Measurements from ENCODE around the gene TNPO2. TPM values are rescaled to one million over a fixed set of nuclear protein-coding genes. Genes with fewer than 3 reads are reported as not detected.

Gene TNPO2
- total and polyA plus RNA-seq, 2 of the 13 experiments (the other 11 are each of a cell fraction or from before 2014, with no cell fraction given), result 31.7 to 61.0 TPM

GRCh38 chr19:12766051-12766521 is 42.4 kb upstream of the TNPO2 start (continued):
- TF ChIP-seq SMARCE1 (IDR thresholded peaks at IDR 0.05; ENCODE audit: borderline replicate concordance) (no peak), ZNF225 (CRISPR knock-in tag; IDR thresholded peaks at IDR 0.05) (peak; percentile 76; the same call in 1 of the 2 replicates), SRSF1 (optimal IDR thresholded peaks at IDR 0.05; ENCODE audit: low read depth, low read length) (no peak), ZBTB42 (CRISPR knock-in tag; IDR thresholded peaks at IDR 0.05) (no peak), ZNF234 (CRISPR knock-in tag; conservative IDR thresholded peaks at IDR 0.05) (no peak), DPF2 (CRISPR knock-in tag; IDR thresholded peaks at IDR 0.05; ENCODE audit: borderline replicate concordance, low read depth) (no peak), ZBTB7B (CRISPR knock-in tag; IDR thresholded peaks at IDR 0.05) (0 out of 2 replicates have a peak, but pooled peaks have one; percentile 26), ZSCAN9 (CRISPR knock-in tag; IDR thresholded peaks at IDR 0.05; ENCODE audit: borderline replicate concordance) (no peak), ZNF782 (CRISPR knock-in tag; IDR thresholded peaks at IDR 0.05; ENCODE audit: borderline replicate concordance) (no peak), HMG20B (CRISPR knock-in tag; conservative IDR thresholded peaks at IDR 0.05) (no peak), RBM39 (IDR thresholded peaks at IDR 0.05; ENCODE audit: low read depth, low read length, poor library complexity, severe bottlenecking) (peak; percentile 88), NFKBIZ (CRISPR knock-in tag; IDR thresholded peaks at IDR 0.05) (no peak), ZNF496 (CRISPR knock-in tag; IDR thresholded peaks at IDR 0.05; ENCODE audit: insufficient replicate concordance) (no peak), GTF2F1 (IDR thresholded peaks at IDR 0.05; ENCODE audit: low read length) (no peak), AKNA (CRISPR knock-in tag; IDR thresholded peaks at IDR 0.05; ENCODE audit: borderline replicate concordance) (no peak), IKZF1 (IDR thresholded peaks at IDR 0.05) (no peak), ZKSCAN5 (CRISPR knock-in tag; IDR thresholded peaks at IDR 0.05) (no peak), ZNF83 (CRISPR knock-in tag; IDR thresholded peaks at IDR 0.05; ENCODE audit: borderline replicate concordance) (peak; percentile 49; the same call in 1 of the 2 replicates), ARID5B (CRISPR knock-in tag; IDR thresholded peaks at IDR 0.05) (0 out of 2 replicates have a peak, but pooled peaks have one; percentile 44)
- TF ChIP-seq, protein P1, sequence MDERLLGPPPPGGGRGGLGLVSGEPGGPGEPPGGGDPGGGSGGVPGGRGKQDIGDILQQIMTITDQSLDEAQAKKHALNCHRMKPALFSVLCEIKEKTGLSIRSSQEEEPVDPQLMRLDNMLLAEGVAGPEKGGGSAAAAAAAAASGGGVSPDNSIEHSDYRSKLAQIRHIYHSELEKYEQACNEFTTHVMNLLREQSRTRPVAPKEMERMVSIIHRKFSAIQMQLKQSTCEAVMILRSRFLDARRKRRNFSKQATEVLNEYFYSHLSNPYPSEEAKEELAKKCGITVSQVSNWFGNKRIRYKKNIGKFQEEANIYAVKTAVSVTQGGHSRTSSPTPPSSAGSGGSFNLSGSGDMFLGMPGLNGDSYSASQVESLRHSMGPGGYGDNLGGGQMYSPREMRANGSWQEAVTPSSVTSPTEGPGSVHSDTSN (CRISPR knock-in tag; IDR thresholded peaks at IDR 0.05), result no peak
- TF ChIP-seq, protein P2, sequence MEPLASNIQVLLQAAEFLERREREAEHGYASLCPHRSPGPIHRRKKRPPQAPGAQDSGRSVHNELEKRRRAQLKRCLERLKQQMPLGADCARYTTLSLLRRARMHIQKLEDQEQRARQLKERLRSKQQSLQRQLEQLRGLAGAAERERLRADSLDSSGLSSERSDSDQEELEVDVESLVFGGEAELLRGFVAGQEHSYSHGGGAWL (CRISPR knock-in tag; IDR thresholded peaks at IDR 0.05), result no peak
